Activated T-cell treated with anti-CD3 and anti-CD28 coated beads for 4 hours (primary cell): ENCODE results near the gene OR8D4.
"Not testable (repeated sequence)": the region's sequence is repeated elsewhere in the genome, so short reads cannot be mapped to it uniquely, and the experiment has no call there.

ENCODE experiments used
- DNase-seq: peaks from one replicate; pipeline ENCODE4 v3.0.0-alpha.2; 2020

Gene OR8D4

GRCh38 chr11:123901867-123902266 lies at the start of gene OR8D4:
Gene OR8D4 (plus strand): TSS chr11:123902167. CDS start chr11:123906432, 4,265 bp downstream.
- DNase-seq, result no peak

- no peak for DNase-seq
These were observed 49.6 kb upstream of the OR8D4 start for GRCh38 chr11:123852321-123852720.

- DNase-seq, result no peak
These were observed 48.9 kb upstream of the OR8D4 start for GRCh38 chr11:123853038-123853437.

- DNase-seq, result no peak
These were observed 45.5 kb upstream of the OR8D4 start for GRCh38 chr11:123856444-123856843.

- no peak for DNase-seq
These were observed 42.2 kb upstream of the OR8D4 start for GRCh38 chr11:123859731-123860130.

- DNase-seq, result not testable (repeated sequence)
These were observed 36.7 kb upstream of the OR8D4 start for GRCh38 chr11:123865293-123865692.

GRCh38 chr11:123867795-123868194 lies 34.2 kb upstream of the OR8D4 start:
- DNase-seq, result not testable (repeated sequence)

- DNase-seq, result no peak
These were observed 21.1 kb upstream of the OR8D4 start for GRCh38 chr11:123880912-123881311.

GRCh38 chr11:123885570-123885969 lies 16.4 kb upstream of the OR8D4 start, which contains the start of gene TMEM225:
Gene TMEM225 (minus strand): TSS chr11:123885670. CDS start chr11:123885425, 245 bp downstream.
- DNase-seq, result no peak

- no peak for DNase-seq
These were observed 9.9 kb upstream of the OR8D4 start for GRCh38 chr11:123892031-123892430.

GRCh38 chr11:123899792-123900191 lies 2.2 kb upstream of the OR8D4 start:
- DNase-seq, result no peak

- DNase-seq, result no peak
These were observed 2.0 kb downstream of the OR8D4 start for GRCh38 chr11:123903932-123904331.

GRCh38 chr11:123904932-123905331 lies 3.0 kb downstream of the OR8D4 start:
- no peak for DNase-seq

- no peak for DNase-seq
These were observed 3.9 kb downstream of the OR8D4 start for GRCh38 chr11:123905826-123906225.

GRCh38 chr11:123920943-123921342 lies 19.0 kb downstream of the OR8D4 start:
- DNase-seq, result no peak

- DNase-seq, result no peak
These were observed 22.1 kb downstream of the OR8D4 start for GRCh38 chr11:123924027-123924426.

- DNase-seq, result no peak
These were observed 37.4 kb downstream of the OR8D4 start, which contains the start of gene OR4D5 for GRCh38 chr11:123939317-123939716. Gene OR4D5 (plus strand): TSS chr11:123939617. CDS start chr11:123939617, 0 bp downstream.

- no peak for DNase-seq
These were observed 40.4 kb downstream of the OR8D4 start for GRCh38 chr11:123942413-123942812.

- DNase-seq, result no peak
These were observed 41.8 kb downstream of the OR8D4 start, which contains the start of gene OR6T1 for GRCh38 chr11:123943738-123944137. Gene OR6T1 (minus strand): TSS chr11:123943838. CDS start chr11:123943838, 0 bp downstream.

GRCh38 chr11:123945132-123945531 lies 43.2 kb downstream of the OR8D4 start:
- no peak for DNase-seq

GRCh38 chr11:123956752-123957151 lies 54.8 kb downstream of the OR8D4 start:
- no peak for DNase-seq
